ENCODE results near the gene AIP. TPM values are rescaled to one million over a fixed set of nuclear protein-coding genes. Genes with fewer than 3 reads are reported as not detected.

Gene AIP
- total and polyA plus RNA-seq, 2 of the 8 experiments (the other 6 are each of a cell fraction or from before 2014, with no cell fraction given): 29.8 to 54.4 TPM

DNA sequence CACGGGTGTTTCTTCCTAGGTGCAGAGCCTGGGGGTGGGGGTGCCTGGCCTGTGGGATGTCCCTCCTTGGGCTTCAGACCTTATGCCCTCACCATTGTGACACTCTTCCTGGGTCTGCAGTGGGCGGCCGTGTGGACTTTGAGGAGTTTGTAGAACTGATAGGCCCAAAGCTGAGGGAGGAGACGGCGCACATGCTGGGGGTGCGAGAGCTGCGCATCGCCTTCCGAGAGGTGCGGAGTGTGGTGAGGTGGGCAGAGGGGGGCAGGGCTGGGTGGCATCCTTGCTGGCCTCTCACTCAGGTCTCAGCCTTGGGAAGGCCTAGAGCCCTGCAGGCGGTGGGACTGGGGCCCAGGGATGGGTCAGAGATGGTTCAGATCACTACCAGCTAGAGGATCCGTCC, 25.4 kb upstream of the AIP start:
- Histone ChIP-seq H3K56ac (replicated peaks; ENCODE audit: insufficient read length, low read depth, low read length) (no peak overlapping the region), H3K4me2 (ENCODE audit: insufficient read depth in 1 of 2, low read depth in 2 of 2, low read length in 2 of 2) (no peak overlapping the region), H3K27ac (ENCODE audit: low read depth, low read length) (no peak overlapping the region), H3K79me1 (ENCODE audit: low read depth, low read length) (no peaks in the 10 kb centered on the region), H4K91ac (replicated peaks; ENCODE audit: insufficient read length, low read length) (no peak overlapping the region), H2BK15ac (ENCODE audit: low read length) (no peak overlapping the region), H3K9me3 (ENCODE audit: insufficient read depth in 2 of 2, low read depth in 1 of 2, low read length in 1 of 2) (no peaks in the 10 kb centered on the region), H4K5ac (ENCODE audit: insufficient read length, low read depth, low read length) (no peak overlapping the region), H4K8ac (ENCODE audit: extremely low read depth, insufficient read depth, low read length) (no peak overlapping the region), H3K23ac (ENCODE audit: insufficient read length) (no peak overlapping the region), H3K4ac (replicated peaks; ENCODE audit: insufficient read length, low read depth, low read length) (no peak overlapping the region), H3K4me3 (ENCODE audit: extremely low read depth in 1 of 4, insufficient read depth in 2 of 4, low read depth in 3 of 4, low read length in 4 of 4) (no peak overlapping the region), H3K18ac (ENCODE audit: extremely low read depth, low read length) (no peak overlapping the region), H2AFZ (ENCODE audit: low read length) (no peak overlapping the region), H3K79me2 (ENCODE audit: control insufficient read depth in 1 of 2, insufficient read depth in 2 of 2, low read length in 2 of 2) (no peaks in the 10 kb centered on the region), H3K36me3 (ENCODE audit: control insufficient read depth in 2 of 4, insufficient read depth in 4 of 4, low read length in 3 of 4) (no peaks in the 10 kb centered on the region), H3K4me1 (replicated peaks in 1 of 4; ENCODE audit: control insufficient read depth in 3 of 4, insufficient read depth in 4 of 4, low read length in 3 of 4) (no peaks in the 10 kb centered on the region), H2BK5ac (ENCODE audit: low read depth, low read length) (no peak overlapping the region), H3K9ac (replicated peaks in 1 of 4; ENCODE audit: extremely low read depth in 1 of 4, low read depth in 3 of 4, low read length in 3 of 4) (no peak overlapping the region), H2BK120ac (replicated peaks; ENCODE audit: low read depth, low read length) (no peak overlapping the region), H3K14ac (ENCODE audit: insufficient read length) (no peak overlapping the region), H3K23me2 (ENCODE audit: low read depth, low read length) (no peaks in the 10 kb centered on the region), H2AK5ac (ENCODE audit: low read depth, low read length) (no peak overlapping the region), H2BK12ac (ENCODE audit: low read depth, low read length) (no peak overlapping the region), H4K20me1 (replicated peaks in 1 of 2; ENCODE audit: control insufficient read depth in 1 of 2, insufficient read depth in 2 of 2, low read length in 2 of 2) (no peaks in the 10 kb centered on the region), H2BK20ac (ENCODE audit: low read length) (no peak overlapping the region), H3K27me3 (replicated peaks in 1 of 4; ENCODE audit: control insufficient read depth in 3 of 4, extremely low read depth in 1 of 4, insufficient read depth in 3 of 4, low read length in 3 of 4) (no peaks in the 10 kb centered on the region)
- POLR2A ChIA-PET (ENCODE audit: partially characterized antibody): interaction anchor here (1.0 to 4.3 kb wide), 4 partner anchors 10 to 56 kb away, joined by 3 to 27 read pairs (median 4); partner anchors contain the start of genes PPP1CA and PTPRCAP
- DNase-seq (ENCODE audit: low read depth in 1 of 2, low spot score in 2 of 2) (no peak), FAIRE-seq (no peak)
- CTCF ChIA-PET (ENCODE audit: partially characterized antibody): interaction anchor here (0.7 to 2.7 kb wide), 2 partner anchors 20 to 75 kb away, joined by 3 to 10 read pairs; partner anchors contain the start of gene PTPRCAP
- 92% methylated on average over 12 of the region's 12 CpGs; no CpG with 5 or more reads in 1 of the 2 experiments for WGBS, 2 experiments (ENCODE audit: extremely low coverage in 1 of 2, insufficient coverage in 1 of 2, insufficient read length in 1 of 2, insufficient replicate concordance in 2 of 2, low coverage in 1 of 2, low lambda C conversion rate in 2 of 2, missing lambda C conversion rate in 1 of 2)
- TF ChIP-seq CHD1 (IDR thresholded peaks at IDR 0.05; ENCODE audit: low read depth, low read length): no peak
- no peak for TF ChIP-seq ZNF274 (IDR thresholded peaks at IDR 0.05; ENCODE audit: borderline replicate concordance, extremely low read depth, low read length)
- TF ChIP-seq SIX5 (IDR thresholded peaks at IDR 0.05; ENCODE audit: low read depth, low read length): no peak
- TF ChIP-seq EGR1 (IDR thresholded peaks at IDR 0.05; ENCODE audit: borderline replicate concordance, low read depth, low read length): no peak

Data from H1 (cell line).